ENCODE data around the gene PTPRN2. TPM values are rescaled to one million over a fixed set of nuclear protein-coding genes. Genes with fewer than 3 reads are reported as not detected.

PTPRN2 gene
- total RNA-seq, 1 experiment from 2014 or later, result 0.11 TPM

DNA sequence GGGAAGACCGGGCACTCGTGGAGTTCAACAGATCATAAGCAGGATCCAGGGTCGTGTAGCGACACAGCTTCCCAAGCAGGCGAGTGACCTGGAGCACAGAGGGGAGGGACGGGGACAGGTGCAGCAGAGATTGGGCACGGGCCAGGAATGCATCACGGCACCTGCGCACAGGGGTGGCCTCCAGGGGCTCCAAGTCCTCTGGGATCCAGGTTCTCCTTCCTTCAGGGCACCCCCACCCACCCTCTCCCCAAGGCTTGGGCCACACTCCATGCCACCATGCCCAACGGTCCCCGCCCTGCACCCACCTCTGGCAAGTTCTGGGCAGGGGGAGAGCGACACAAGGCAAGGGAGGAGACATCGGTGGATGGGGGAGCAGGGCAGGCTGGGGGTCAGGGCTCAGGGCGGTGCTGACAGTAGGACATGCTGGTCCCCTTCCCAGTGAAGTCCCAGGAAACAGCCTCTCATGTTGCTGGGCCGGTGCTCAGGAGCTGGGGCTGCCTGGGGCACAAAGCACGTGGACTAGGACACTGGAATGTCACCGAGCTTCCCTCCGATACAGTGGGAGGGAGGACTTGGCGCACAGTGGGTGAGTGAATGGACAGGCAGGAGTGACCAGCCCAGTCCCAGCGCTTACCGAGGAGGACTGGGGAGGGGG is 597.3 kb downstream of the PTPRN2 start:
- Histone ChIP-seq H3K4me1 (ENCODE audit: insufficient read depth, low read length, poor library complexity, severe bottlenecking) (no peaks in the 10 kb centered on the region), H3K27me3 (replicated peaks; ENCODE audit: insufficient read depth, low read depth, low read length, poor library complexity) (no peaks in the 10 kb centered on the region), H3K36me3 (ENCODE audit: insufficient read depth, low read length, poor library complexity, severe bottlenecking) (no peaks in the 10 kb centered on the region), H3K4me3 (ENCODE audit: low read depth, low read length, poor library complexity, severe bottlenecking) (no peak overlapping the region), H3K27ac (ENCODE audit: low read depth, low read length, poor library complexity, severe bottlenecking) (no peak overlapping the region), H3K9me3 (ENCODE audit: low read depth, low read length, poor library complexity, severe bottlenecking) (peaks cover under 1% of the 10 kb centered on the region)
- no TSS peak for BruUV-seq (replicated peaks)
- DNase-seq (ENCODE audit: low spot score), result no peak
- ChIA-PET CTCF (no interaction called here), POLR2A (ENCODE audit: low non-redundant PET) (no interaction called here)
- TF ChIP-seq EZH2 (IDR thresholded peaks at IDR 0.05; ENCODE audit: borderline replicate concordance, low read depth, low read length, poor library complexity, severe bottlenecking), result no peak
- TF ChIP-seq, protein P1, sequence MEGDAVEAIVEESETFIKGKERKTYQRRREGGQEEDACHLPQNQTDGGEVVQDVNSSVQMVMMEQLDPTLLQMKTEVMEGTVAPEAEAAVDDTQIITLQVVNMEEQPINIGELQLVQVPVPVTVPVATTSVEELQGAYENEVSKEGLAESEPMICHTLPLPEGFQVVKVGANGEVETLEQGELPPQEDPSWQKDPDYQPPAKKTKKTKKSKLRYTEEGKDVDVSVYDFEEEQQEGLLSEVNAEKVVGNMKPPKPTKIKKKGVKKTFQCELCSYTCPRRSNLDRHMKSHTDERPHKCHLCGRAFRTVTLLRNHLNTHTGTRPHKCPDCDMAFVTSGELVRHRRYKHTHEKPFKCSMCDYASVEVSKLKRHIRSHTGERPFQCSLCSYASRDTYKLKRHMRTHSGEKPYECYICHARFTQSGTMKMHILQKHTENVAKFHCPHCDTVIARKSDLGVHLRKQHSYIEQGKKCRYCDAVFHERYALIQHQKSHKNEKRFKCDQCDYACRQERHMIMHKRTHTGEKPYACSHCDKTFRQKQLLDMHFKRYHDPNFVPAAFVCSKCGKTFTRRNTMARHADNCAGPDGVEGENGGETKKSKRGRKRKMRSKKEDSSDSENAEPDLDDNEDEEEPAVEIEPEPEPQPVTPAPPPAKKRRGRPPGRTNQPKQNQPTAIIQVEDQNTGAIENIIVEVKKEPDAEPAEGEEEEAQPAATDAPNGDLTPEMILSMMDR (conservative IDR thresholded peaks at IDR 0.05; ENCODE audit: low read depth, low read length), result no peak
- intact Hi-C loops (cut with micrococcal nuclease; ENCODE audit: unreplicated experiment), result no loop called here

DNA sequence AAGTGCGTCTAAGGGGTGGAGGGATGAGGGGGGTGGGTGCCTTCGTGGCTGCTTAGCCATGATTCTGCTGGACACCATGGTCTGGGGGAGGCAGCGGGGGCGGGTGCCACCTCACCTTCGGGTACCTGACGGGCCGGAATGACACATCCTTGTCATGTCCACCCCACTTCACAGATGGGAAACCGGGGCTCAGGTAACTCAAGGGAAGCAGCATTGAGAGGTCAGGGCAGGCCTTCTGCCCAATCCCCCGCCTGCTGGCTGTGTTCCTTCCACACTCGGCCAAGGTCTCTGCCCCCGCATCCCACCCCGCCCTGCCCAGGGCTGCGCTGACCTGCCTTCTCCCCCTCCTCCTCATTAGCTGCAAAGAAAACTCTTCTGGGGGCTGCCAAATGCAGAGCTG is 598.0 kb downstream of the PTPRN2 start:
- H3K27ac ChIP-seq (ENCODE audit: low read depth, low read length, poor library complexity, severe bottlenecking), result no peak overlapping the region
- H3K9me3 ChIP-seq (ENCODE audit: low read depth, low read length, poor library complexity, severe bottlenecking), result no peaks in the 10 kb centered on the region
- TF ChIP-seq, protein P1 (conservative IDR thresholded peaks at IDR 0.05; ENCODE audit: low read depth, low read length), result no peak
- TF ChIP-seq EZH2 (IDR thresholded peaks at IDR 0.05; ENCODE audit: borderline replicate concordance, low read depth, low read length, poor library complexity, severe bottlenecking), result no peak
- no peak overlapping the region for H3K4me3 ChIP-seq (ENCODE audit: low read depth, low read length, poor library complexity, severe bottlenecking)
- intact Hi-C loops (cut with micrococcal nuclease; ENCODE audit: unreplicated experiment), result no loop called here
- ChIA-PET CTCF (no interaction called here), POLR2A (ENCODE audit: low non-redundant PET) (no interaction called here)
- no peak for DNase-seq (ENCODE audit: low spot score)
- no peaks in the 10 kb centered on the region for H3K4me1 ChIP-seq (ENCODE audit: insufficient read depth, low read length, poor library complexity, severe bottlenecking)
- H3K36me3 ChIP-seq (ENCODE audit: insufficient read depth, low read length, poor library complexity, severe bottlenecking), result no peaks in the 10 kb centered on the region
- H3K27me3 ChIP-seq (replicated peaks; ENCODE audit: insufficient read depth, low read depth, low read length, poor library complexity), result no peaks in the 10 kb centered on the region
- no TSS peak for BruUV-seq (replicated peaks)

DNA sequence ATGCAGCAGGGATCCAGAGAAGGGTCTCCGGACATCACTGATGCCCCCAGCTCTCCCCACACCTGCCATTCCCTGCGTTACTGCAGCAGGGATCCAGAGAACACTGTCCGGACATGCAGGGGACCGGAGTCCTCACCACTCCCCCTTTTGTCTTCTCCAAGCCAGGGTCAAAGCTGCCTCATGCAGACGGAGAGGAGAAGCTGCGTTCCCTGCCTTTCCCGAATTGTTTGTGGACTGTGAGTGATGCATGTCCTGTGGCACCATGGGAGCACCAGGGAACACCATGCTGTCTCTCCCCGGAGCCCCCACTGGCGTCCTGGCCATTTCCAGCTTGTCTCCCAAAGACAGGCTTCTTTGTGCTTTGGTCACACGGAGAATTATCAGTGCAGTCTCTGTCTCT is 599.7 kb downstream of the PTPRN2 start:
- Histone ChIP-seq H3K4me3 (ENCODE audit: low read depth, low read length, poor library complexity, severe bottlenecking) (no peak overlapping the region), H3K4me1 (ENCODE audit: insufficient read depth, low read length, poor library complexity, severe bottlenecking) (no peaks in the 10 kb centered on the region), H3K27ac (ENCODE audit: low read depth, low read length, poor library complexity, severe bottlenecking) (no peak overlapping the region), H3K36me3 (ENCODE audit: insufficient read depth, low read length, poor library complexity, severe bottlenecking) (no peaks in the 10 kb centered on the region), H3K9me3 (ENCODE audit: low read depth, low read length, poor library complexity, severe bottlenecking) (no peaks in the 10 kb centered on the region), H3K27me3 (replicated peaks; ENCODE audit: insufficient read depth, low read depth, low read length, poor library complexity) (no peaks in the 10 kb centered on the region)
- no peak for DNase-seq (ENCODE audit: low spot score)
- no TSS peak for BruUV-seq (replicated peaks)
- no peak for TF ChIP-seq EZH2 (IDR thresholded peaks at IDR 0.05; ENCODE audit: borderline replicate concordance, low read depth, low read length, poor library complexity, severe bottlenecking)
- TF ChIP-seq, protein P1 (conservative IDR thresholded peaks at IDR 0.05; ENCODE audit: low read depth, low read length), result no peak
- ChIA-PET CTCF (no interaction called here), POLR2A (ENCODE audit: low non-redundant PET) (no interaction called here)
- intact Hi-C loops (cut with micrococcal nuclease; ENCODE audit: unreplicated experiment), result no loop called here

Data from A673 (cell line).